Thyroid gland (tissue), 4 donors: Measurements from ENCODE around the gene PPP2R5E. TPM values are rescaled to one million over a fixed set of nuclear protein-coding genes. Genes with fewer than 3 reads are reported as not detected.

ENCODE experiments used
- DNase-seq, 2 donors: peaks; one replicate each; pipeline ENCODE4 v3.0.0-alpha.2; 2019
- H3K27ac ChIP-seq, 3 donors: fragments of 200-600 bp; sonication (generic); 1 replicate in 2 of 3; 2 replicates in 1 of 3; pipeline ENCODE4 v1.5.1; 2016 to 2019; ENCODE audit warnings: mild to moderate bottlenecking in 1 of 3, moderate library complexity in 1 of 3
- H3K27me3 ChIP-seq: fragments of 200-600 bp; sonication (generic); one replicate; pipeline ENCODE4 v1.5.1; 2019
- H3K36me3 ChIP-seq, 2 donors: fragments of 200-600 bp; sonication (generic); one replicate each; pipeline ENCODE4 v1.5.1; 2016 to 2019
- H3K4me1 ChIP-seq, 2 donors: fragments of 200-600 bp; sonication (generic); one replicate each; pipeline ENCODE4 v1.5.1; 2017 to 2019
- H3K4me3 ChIP-seq, 3 donors: fragments of 200-600 bp; sonication (generic); replicated peaks in 1 of 3; 1 replicate in 2 of 3; 2 replicates in 1 of 3; pipeline ENCODE4 v1.5.1; 2016; ENCODE audit warnings: mild to moderate bottlenecking in 1 of 3
- H3K9me3 ChIP-seq: fragments of 200-600 bp; sonication (generic); one replicate; pipeline ENCODE4 v1.5.1; 2017
- POLR2A ChIP-seq, 2 donors: fragments of 450-650 bp; IDR thresholded peaks; one replicate each; pipeline ENCODE4 v1.6.1; 2017; ENCODE audit warnings: antibody characterized with exemption in 2 of 2, mild to moderate bottlenecking in 2 of 2, moderate library complexity in 1 of 2
- WGBS, 2 donors: methylation state at CpG; one replicate each; pipeline ENCODE4 v1.1.5; 2017; 5-methylcytosine and 5-hydroxymethylcytosine counted together
- intact Hi-C: fragments of 100-400 bp; cut with DNase I; formaldehyde crosslinking; loops from one replicate; pipeline ENCODE4 v1.15.1; 2023
- small RNA-seq: library from RNA; depleted of rRNA; stranded (forward); fragments of <200 nt; gene quantifications from one replicate; pipeline ENCODE3, GENCODE V24; 2016
- total RNA-seq, 4 donors: library from RNA; depleted of rRNA; stranded (reverse); fragments of >200 nt; gene quantifications; one replicate each; pipeline ENCODE4 v1.2.3, GENCODE V29; 2016
- TF ChIP-seq, protein P1 (sequence below), 6 experiments: fragments of 200-600 bp in 3 of 6; fragments of 450-650 bp in 3 of 6; sonication (generic) in 3 of 6; IDR thresholded peaks; one replicate each; pipeline ENCODE4 v1.5.1; 2016 to 2019; ENCODE audit warnings: antibody characterized with exemption in 6 of 6, mild to moderate bottlenecking in 2 of 6, inconsistent platforms in 1 of 6, moderate library complexity in 1 of 6

PPP2R5E gene
- total RNA-seq, 4 donors from 2014 or later = 30.0 to 42.3 (median 36.0) TPM

- no peaks in the 10 kb centered on the region for H3K4me1 ChIP-seq
- DNase-seq = no peak
- 85 to 91% methylated on average over 5 of the region's 5 CpGs for WGBS, 2 donors
- no peaks in the 10 kb centered on the region for H3K9me3 ChIP-seq
- H3K27me3 ChIP-seq = no peaks in the 10 kb centered on the region
- no peak overlapping the region for H3K27ac ChIP-seq
- no peaks in the 10 kb centered on the region for H3K36me3 ChIP-seq
- intact Hi-C loops = no loop called here
- TF ChIP-seq POLR2A (IDR thresholded peaks at IDR 0.05) = no peak
- TF ChIP-seq, protein P1, sequence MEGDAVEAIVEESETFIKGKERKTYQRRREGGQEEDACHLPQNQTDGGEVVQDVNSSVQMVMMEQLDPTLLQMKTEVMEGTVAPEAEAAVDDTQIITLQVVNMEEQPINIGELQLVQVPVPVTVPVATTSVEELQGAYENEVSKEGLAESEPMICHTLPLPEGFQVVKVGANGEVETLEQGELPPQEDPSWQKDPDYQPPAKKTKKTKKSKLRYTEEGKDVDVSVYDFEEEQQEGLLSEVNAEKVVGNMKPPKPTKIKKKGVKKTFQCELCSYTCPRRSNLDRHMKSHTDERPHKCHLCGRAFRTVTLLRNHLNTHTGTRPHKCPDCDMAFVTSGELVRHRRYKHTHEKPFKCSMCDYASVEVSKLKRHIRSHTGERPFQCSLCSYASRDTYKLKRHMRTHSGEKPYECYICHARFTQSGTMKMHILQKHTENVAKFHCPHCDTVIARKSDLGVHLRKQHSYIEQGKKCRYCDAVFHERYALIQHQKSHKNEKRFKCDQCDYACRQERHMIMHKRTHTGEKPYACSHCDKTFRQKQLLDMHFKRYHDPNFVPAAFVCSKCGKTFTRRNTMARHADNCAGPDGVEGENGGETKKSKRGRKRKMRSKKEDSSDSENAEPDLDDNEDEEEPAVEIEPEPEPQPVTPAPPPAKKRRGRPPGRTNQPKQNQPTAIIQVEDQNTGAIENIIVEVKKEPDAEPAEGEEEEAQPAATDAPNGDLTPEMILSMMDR (IDR thresholded peaks at IDR 0.05) = no peak
- H3K4me3 ChIP-seq = no peak overlapping the region
Observed at GRCh38 chr14:63326840-63327239, 216.3 kb downstream of the PPP2R5E start.

- Histone ChIP-seq H3K4me1 (no peaks in the 10 kb centered on the region), H3K4me3 (no peak overlapping the region), H3K9me3 (no peaks in the 10 kb centered on the region), H3K27ac (no peak overlapping the region), H3K27me3 (no peaks in the 10 kb centered on the region), H3K36me3 (no peaks in the 10 kb centered on the region)
- TF ChIP-seq POLR2A (IDR thresholded peaks at IDR 0.05) = no peak
- TF ChIP-seq, protein P1 (IDR thresholded peaks at IDR 0.05) = no peak
- intact Hi-C loops = no loop called here
- no peak for DNase-seq
- WGBS, 2 donors = 50 to 56% methylated on average over 9 of the region's 9 CpGs
Observed at GRCh38 chr14:63322897-63323573, 220.1 kb downstream of the PPP2R5E start.

DNA sequence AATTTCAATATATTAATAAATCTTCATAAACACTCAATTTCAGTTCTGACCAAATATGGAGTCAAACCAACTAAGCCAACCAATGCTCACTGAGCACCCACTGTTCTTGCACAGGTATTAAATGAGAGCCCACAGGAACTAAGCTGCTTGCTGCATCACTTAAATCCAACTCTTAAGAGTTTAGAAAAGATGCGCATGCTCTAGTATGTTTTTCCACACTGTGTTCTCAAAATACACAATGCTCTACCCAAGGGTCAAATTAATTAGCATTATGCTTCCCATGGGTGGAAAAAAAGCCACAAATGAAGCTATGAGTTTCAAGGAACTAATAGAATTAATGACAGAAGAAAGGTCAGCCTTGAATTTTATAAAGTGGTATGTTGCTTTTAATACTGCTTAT, 220.7 kb downstream of the PPP2R5E start:
- WGBS, 2 donors = 94 to 98% methylated on average over 1 of the region's 1 CpG
- Histone ChIP-seq H3K36me3 (no peaks in the 10 kb centered on the region), H3K4me1 (no peaks in the 10 kb centered on the region), H3K27me3 (no peaks in the 10 kb centered on the region), H3K9me3 (no peaks in the 10 kb centered on the region), H3K27ac (no peak overlapping the region), H3K4me3 (no peak overlapping the region)
- no peak for DNase-seq
- TF ChIP-seq, protein P1 (IDR thresholded peaks at IDR 0.05) = no peak
- TF ChIP-seq POLR2A (IDR thresholded peaks at IDR 0.05) = no peak
- intact Hi-C loops = no loop called here

Small RNA genes within 50 kb of the gene (small RNA-seq; reads per million reads assigned to genes)
- not detected for gene RF00601

Other genes with a start within 250 kb of the PPP2R5E start
- gene GPHB5, start 224.4 kb downstream of the PPP2R5E start, total RNA-seq = not detected
- 10 to 100 TPM in 3 of 4 donors, 1 to 10 TPM in 1; 9.4 to 15.0 (median 13.5) TPM for gene WDR89, start 98.5 kb upstream of the PPP2R5E start, total RNA-seq
- gene SGPP1, start 184.7 kb upstream of the PPP2R5E start, total RNA-seq = 10 to 100 TPM; 19.2 to 38.1 (median 25.7) TPM